8988T (cell line): ENCODE data around the gene CRELD2.
"Not testable (repeated sequence)": the region's sequence is repeated elsewhere in the genome, so short reads cannot be mapped to it uniquely, and the experiment has no call there.

Source experiments
- DNase-seq: peaks from one replicate; pipeline ENCODE4 v3.0.0; 2011

The CRELD2 gene

DNA sequence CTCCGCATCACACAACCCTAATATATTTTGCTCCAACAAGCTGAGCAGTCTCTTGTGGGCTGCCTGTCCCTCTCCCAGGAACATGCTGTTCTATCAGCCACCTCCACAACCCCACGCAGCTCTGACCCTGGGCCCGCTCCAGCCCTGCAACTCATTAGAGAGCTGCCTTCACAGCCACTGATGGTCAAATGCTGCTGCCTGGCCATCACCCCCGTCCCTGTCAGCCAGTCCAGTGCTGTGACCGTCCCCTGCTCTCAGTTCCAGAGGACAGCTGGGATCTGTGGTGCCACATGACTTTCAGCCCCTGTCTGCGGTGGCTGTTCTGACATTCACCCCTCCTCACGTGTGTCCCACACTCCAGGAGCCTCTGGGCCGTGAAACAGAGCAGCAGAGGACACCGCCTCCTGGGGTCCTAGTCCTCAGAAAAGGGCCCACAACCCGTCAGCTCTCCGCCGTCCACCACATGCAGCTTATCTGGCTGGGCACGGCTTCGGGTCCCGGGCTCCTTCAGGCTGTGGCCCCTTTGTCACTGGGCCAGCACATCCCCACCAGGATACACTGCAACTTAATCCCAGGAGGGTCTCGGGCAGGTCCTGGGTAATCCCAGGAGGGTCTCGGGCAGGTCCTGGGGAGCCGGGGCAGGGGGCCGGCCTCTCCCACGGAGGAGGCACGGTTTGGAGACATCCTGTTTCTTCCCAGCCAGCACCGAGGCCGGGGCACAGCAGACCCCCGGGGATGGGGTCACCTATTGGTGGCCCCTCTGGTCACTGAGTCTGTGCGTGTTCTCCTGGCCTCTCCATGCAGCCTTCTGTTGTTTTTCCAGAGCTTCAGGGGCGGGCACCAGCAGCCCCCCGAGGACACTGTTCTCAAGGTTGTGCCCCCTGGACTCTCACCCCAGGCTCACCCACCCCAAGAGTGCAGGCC is 15.1 kb downstream of the CRELD2 start:
- DNase-seq: no peak

GRCh38 chr22:49934160-49934890 is 15.9 kb downstream of the CRELD2 start:
- DNase-seq: no peak

DNA sequence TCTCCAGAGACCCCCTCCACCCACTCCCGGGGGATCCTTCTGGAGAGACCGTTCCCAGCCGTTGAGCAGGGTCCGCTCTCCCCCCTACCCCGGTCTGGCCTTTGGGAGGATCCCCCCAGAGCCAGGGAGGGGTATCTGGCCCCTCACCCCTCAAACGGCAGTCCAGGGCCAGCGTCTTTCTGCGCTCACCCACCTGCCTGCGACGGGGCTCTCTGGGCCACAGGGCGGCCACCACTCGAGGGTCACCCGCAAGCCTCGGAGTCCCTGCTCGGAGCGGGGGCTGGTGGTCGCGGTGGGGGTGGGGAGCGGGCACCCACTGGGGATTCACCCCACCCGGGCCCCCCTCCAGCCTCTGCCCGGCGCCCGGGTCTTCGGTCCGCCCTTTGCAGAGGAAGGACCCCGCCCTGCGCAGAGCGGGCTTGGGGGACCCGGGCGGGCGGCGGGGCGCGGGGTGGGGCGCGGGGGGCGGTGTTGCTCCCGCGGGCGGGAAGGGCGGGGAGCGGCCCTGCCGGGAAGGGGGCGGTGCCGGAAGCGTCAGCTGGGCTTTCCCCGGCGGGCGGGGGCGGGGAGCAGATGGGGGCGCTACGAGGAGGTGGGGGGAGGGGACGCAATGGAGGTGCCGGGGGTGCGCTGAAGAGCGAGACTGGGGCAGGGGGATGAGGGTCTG is 16.6 kb downstream of the CRELD2 start:
- no peak for DNase-seq

GRCh38 chr22:49935561-49935960 is 17.1 kb downstream of the CRELD2 start:
- no peak for DNase-seq

DNA sequence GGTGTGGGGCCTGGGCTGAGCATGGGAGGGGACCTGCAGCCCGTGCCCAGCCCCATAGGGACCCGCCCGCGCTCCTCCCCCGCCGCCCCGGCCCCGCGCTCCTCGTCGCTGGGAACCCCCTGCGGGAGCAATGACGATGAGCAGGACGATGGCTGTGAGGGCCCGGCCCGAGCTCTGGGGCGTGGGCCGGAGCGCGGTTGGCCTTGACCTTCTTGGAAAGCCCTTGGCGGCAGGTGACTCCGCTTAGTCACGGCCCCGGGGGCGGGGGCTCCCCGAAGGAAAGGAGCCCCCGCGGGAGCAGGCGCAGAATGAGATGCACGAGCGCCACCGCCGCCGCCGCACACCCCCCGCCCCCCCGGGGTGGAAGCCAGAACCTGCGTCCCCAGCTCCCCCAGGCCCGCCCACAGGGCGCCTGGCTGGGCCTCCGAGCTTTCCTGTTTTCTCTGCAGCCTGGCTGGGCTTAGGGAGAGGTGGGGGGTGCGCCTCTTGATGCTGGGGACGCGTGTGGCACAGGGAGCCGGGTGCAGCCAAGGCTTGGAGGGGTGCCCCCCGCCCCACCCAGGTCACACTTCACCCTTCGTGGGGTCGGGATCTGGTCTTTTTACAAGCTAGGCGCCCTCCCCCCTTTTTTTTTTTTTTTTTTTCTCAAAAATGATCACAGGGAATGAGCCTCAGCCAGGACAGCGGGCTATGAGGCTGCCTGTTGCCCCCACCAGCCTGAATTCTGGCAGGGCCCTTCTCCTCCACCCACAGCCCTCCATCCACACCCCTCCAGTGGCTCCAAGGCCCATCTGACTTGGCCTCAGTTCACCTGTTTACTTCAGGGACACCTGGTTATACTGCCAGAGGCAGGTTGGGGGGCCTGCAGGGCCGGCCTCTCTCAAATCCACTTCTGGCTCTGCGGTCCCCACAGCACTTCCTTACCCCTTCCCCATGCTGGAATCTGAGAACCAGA is 17.9 kb downstream of the CRELD2 start:
- DNase-seq: no peak

- no peak for DNase-seq
These were observed 18.7 kb downstream of the CRELD2 start for GRCh38 chr22:49936973-49937757.

DNA sequence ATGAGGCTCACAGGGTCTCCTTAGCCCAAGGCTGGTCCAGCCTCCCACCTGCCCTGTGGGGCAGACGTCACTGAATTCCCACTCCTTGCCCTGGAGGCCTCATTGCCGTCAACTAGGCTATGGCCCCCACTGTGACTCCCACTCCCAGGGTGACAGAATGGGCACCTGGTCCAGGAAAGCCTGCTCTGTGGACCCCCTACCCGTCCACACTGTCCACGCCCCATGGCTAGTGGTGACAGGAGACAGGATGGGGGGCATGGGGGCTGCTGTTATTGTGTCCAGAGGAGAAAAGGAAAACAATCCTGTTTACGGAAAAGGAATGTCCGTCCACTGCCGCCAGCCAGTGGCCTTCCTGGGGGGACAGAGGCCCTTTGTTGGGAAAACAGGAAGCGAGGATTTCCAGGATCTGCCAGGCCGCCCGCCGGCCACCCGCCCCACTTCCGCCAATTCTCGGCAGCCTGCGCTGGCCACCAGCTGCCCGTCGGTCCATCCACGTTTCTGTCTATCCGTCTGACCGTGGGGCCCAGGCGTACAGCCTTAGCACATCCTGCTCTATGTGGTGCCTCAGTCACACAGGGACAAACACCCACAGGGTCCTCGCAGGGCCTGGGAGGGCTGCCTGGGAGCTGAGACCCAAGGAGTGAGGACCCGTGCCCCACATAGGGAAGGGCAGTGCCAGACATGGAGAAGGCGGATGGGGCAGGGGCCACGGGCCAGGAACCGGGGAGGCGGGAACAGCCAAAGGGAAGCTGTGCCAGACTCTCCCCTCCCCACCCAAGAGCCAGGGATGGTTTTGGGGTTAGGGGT is 19.5 kb downstream of the CRELD2 start:
- no peak for DNase-seq

DNA sequence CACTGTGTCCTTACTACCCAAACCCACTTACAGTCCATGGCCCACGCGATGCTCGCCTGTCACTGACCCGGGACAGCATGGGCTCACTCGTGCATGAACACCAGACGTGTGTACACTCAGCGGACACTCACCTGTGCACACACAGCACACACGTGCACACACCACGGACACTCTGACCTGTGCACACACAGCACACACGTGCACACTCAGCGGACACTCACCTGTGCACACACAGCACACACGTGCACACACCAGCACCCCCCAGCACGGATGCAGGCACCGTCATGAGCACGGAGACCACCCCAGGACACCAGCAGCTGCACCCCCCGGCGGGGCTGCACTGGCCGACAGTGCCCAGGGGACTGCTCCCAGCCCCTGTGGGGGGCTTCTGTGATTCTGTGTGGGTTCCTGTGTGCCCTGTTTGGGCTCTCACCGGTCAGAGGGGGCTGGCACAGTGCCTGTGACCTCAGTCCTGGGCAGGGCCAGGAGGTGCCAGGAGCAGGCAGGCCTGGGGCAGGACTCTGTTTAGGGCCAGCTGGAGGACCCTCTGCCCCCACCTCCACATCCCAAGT is 20.2 kb downstream of the CRELD2 start:
- DNase-seq: no peak

- DNase-seq: no peak
These were observed 23.3 kb downstream of the CRELD2 start for GRCh38 chr22:49941507-49942316.

DNA sequence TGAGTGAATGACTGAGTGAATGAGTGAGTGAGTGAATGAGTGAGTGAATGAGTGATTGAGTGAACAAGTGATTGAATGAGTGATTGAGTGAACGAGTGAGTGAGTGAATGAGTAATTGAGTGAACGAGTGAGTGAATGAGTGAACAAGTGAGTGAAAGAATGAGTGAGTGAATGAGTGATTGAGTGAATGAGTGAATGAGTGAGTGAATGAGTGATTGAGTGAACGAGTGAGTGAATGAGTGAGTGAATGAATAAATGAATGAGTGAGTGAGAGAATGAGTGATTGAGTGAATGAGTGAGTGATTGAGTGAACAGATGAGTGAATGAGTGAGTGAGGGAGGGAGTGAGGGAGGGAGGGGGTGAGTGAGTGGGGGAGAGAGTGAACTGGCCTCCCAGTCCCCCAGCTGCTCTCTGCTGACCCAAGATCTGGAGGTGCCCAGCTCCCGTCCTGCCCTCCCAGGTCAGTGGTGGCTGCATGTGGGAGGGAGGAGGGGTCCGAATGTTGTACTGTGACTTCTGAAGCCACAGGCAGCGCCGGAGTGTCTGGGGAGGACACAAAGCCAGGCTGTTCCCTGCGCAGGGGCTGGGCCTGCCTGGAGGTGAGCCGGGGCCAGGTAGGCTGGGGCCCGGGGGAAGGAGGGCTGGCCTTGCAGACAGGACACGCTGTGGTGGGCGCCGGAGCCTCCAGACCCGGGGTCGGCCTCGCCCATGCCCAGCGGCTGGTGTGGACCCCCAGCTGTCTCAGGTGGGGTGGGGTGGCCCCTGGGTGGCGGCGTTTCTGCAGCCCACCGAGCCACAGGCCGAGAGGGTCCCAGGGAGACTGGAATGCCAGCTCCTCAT is 24.4 kb downstream of the CRELD2 start:
- DNase-seq: no peak

- DNase-seq: no peak
These were observed 25.0 kb downstream of the CRELD2 start for GRCh38 chr22:49943405-49943765.

GRCh38 chr22:49943771-49944398 is 25.5 kb downstream of the CRELD2 start:
- DNase-seq: no peak

GRCh38 chr22:49944399-49944891 is 26.0 kb downstream of the CRELD2 start:
- no peak for DNase-seq

DNA sequence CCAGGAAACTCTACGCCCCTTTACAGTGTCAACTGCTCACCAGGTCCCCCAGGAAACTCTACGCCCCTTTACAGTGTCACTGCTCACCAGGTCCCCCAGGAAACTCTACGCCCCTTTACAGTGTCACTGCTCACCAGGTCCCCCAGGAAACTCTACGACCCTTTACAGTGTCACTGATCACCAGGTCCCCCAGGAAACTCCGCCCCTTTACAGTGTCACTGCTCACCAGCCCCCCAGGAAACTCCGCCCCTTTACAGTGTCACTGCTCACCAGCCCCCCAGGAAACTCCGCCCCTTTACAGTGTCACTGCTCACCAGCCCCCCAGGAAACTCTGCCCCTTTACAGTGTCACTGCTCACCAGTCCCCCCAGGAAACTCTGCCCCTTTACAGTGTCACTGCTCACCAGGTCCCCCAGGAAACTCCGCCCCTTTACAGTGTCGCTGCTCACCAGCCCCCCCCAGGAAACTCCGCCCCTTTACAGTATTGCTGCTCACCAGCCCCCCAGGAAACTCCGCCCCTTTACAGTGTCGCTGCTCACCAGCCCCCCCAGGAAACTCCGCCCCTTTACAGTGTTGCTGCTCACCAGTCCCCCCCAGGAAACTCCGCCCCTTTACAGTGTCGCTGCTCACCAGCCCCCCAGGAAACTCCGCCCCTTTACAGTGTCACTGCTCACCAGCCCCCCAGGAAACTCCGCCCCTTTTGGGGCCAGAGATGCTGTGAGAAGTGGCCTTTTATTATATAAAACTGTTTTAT is 26.8 kb downstream of the CRELD2 start:
- not testable (repeated sequence) for DNase-seq

- no peak for DNase-seq
These were observed 28.3 kb downstream of the CRELD2 start for GRCh38 chr22:49946612-49947295.

DNA sequence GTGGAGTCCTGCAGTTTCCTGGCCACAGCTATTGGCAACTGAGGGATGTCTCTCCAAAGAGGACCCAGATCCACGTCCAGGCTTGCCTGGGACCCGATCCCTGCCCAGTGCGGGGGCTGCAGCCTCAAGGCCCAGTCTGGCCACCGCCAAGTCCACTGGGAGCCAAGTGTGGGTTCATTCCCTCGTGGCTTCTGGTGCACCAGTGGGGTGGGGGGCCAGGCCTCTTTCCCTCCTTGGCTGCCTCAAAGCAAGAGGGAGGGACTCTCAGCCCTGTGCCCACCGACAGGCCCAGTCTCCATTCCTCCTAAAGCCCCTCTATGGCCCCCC is 28.8 kb downstream of the CRELD2 start:
- no peak for DNase-seq
